PC-3 (cell line): ENCODE data around the gene GABBR1. TPM values are rescaled to one million over a fixed set of nuclear protein-coding genes. Genes with fewer than 3 reads are reported as not detected.

Source experiments
- ATAC-seq: fragments of 200-7000 bp; cut with Tn5 transposase; 2 replicates; pipeline ENCODE4 v1.9.1; 2020; ENCODE audit warnings: mild to moderate bottlenecking, moderate library complexity
- BruUV-seq: library from RNA; stranded (reverse); fragments of 400-500 nt; replicated peaks from 2 replicates; lab custom pipeline; 2021; lab: Mats Ljungman, UMichigan
- CTCF ChIA-PET: fragments of 300-600 bp; sonication (Branson Sonifier 250); formaldehyde crosslinking; loops from one replicate; lab custom pipeline; 2022; ENCODE audit warnings: antibody characterized with exemption; lab: Charles Lee
- POLR2A ChIA-PET: fragments of 300-600 bp; sonication (Branson Sonifier 250); formaldehyde crosslinking; loops from one replicate; lab custom pipeline; 2022; ENCODE audit warnings: antibody characterized with exemption; ENCODE audit not compliant: unreplicated experiment; lab: Charles Lee
- DNase-seq: peaks from one replicate; pipeline ENCODE4 v3.0.0-alpha.2; 2015
- H2AFZ ChIP-seq: fragments of 300-600 bp; sonication (generic); 2 replicates; pipeline ENCODE4 v1.6.0; 2016; ENCODE audit warnings: antibody characterized with exemption, low read length
- H3F3A ChIP-seq: fragments of 300-600 bp; sonication (generic); one replicate; pipeline ENCODE4 v1.6.0; 2017; ENCODE audit warnings: antibody characterized with exemption, low read length, control low read depth, mild to moderate bottlenecking; ENCODE audit not compliant: unreplicated experiment
- H3K27ac ChIP-seq: fragments of 300-600 bp; sonication (generic); 2 replicates; pipeline ENCODE4 v1.5.1; 2016; ENCODE audit warnings: mild to moderate bottlenecking, low read length
- H3K27me3 ChIP-seq: fragments of 300-600 bp; sonication (generic); 2 replicates; pipeline ENCODE4 v1.6.1; 2016; ENCODE audit warnings: low read length, mixed read lengths
- H3K36me3 ChIP-seq: fragments of 300-600 bp; sonication (generic); 2 replicates; pipeline ENCODE4 v1.6.1; 2016; ENCODE audit warnings: low read depth, mixed run types, low read length, mixed read lengths
- H3K4me1 ChIP-seq: fragments of 300-600 bp; sonication (generic); 2 replicates; pipeline ENCODE4 v1.5.1; 2016; ENCODE audit warnings: low read length; ENCODE audit not compliant: insufficient read depth
- H3K4me2 ChIP-seq: fragments of 300-600 bp; sonication (generic); 2 replicates; pipeline ENCODE4 v1.6.0; 2016; ENCODE audit warnings: low read length
- H3K4me3 ChIP-seq: fragments of 300-600 bp; sonication (generic); 2 replicates; pipeline ENCODE4 v1.5.1; 2016; ENCODE audit warnings: mild to moderate bottlenecking, low read length, mixed read lengths
- H3K79me2 ChIP-seq: fragments of 300-600 bp; sonication (generic); 2 replicates; pipeline ENCODE4 v1.6.1; 2017; ENCODE audit warnings: low read length, mixed read lengths
- H3K9ac ChIP-seq: fragments of 300-600 bp; sonication (generic); 2 replicates; pipeline ENCODE4 v1.6.0; 2016; ENCODE audit warnings: mild to moderate bottlenecking, low read length
- H3K9me2 ChIP-seq: fragments of 300-600 bp; sonication (generic); replicated peaks from 2 replicates; pipeline ENCODE4 v1.6.1; 2016; ENCODE audit warnings: mixed run types, low read length, mixed read lengths
- H3K9me3 ChIP-seq: fragments of 300-600 bp; sonication (generic); 2 replicates; pipeline ENCODE4 v1.6.1; 2016; ENCODE audit warnings: low read length, mixed read lengths
- H4K20me1 ChIP-seq: fragments of 300-600 bp; sonication (generic); 2 replicates; pipeline ENCODE4 v1.6.1; 2016; ENCODE audit warnings: low read length, mixed read lengths
- CTCF ChIP-seq: fragments of 300-600 bp; sonication (generic); conservative IDR thresholded peaks from 2 replicates; pipeline ENCODE4 v1.5.1; 2017; ENCODE audit warnings: antibody characterized with exemption, low read depth, mild to moderate bottlenecking, low read length
- EZH2 ChIP-seq: fragments of 300-600 bp; sonication (generic); IDR thresholded peaks from one replicate; pipeline ENCODE4 v1.6.1; 2017; ENCODE audit warnings: antibody characterized with exemption, mild to moderate bottlenecking, low read length; ENCODE audit not compliant: unreplicated experiment
- EZH2phosphoT487 ChIP-seq: fragments of 300-600 bp; sonication (generic); IDR thresholded peaks from 2 replicates; pipeline ENCODE4 v1.6.1; 2018; ENCODE audit warnings: mild to moderate bottlenecking, antibody characterized with exemption, low read length, borderline replicate concordance
- intact Hi-C: fragments of 100-400 bp; cut with micrococcal nuclease; formaldehyde crosslinking; loops from 2 replicates; pipeline ENCODE4 v1.9.0; 2023
- total RNA-seq: library from RNA; depleted of rRNA; stranded (reverse); fragments of >200 nt; gene quantifications from 2 replicates; pipeline ENCODE4 v1.2.3, GENCODE V29; 2014

The GABBR1 gene
- total RNA-seq, 1 experiment from 2014 or later: 5.5 TPM

DNA sequence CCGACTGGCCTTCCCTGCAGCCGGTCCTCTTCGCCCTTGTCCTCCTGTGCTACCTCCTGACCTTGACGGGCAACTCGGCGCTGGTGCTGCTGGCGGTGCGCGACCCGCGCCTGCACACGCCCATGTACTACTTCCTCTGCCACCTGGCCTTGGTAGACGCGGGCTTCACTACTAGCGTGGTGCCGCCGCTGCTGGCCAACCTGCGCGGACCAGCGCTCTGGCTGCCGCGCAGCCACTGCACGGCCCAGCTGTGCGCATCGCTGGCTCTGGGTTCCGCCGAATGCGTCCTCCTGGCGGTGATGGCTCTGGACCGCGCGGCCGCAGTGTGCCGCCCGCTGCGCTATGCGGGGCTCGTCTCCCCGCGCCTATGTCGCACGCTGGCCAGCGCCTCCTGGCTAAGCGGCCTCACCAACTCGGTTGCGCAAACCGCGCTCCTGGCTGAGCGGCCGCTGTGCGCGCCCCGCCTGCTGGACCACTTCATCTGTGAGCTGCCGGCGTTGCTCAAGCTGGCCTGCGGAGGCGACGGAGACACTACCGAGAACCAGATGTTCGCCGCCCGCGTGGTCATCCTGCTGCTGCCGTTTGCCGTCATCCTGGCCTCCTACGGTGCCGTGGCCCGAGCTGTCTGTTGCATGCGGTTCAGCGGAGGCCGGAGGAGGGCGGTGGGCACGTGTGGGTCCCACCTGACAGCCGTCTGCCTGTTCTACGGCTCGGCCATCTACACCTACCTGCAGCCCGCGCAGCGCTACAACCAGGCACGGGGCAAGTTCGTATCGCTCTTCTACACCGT, 79.5 kb downstream of the GABBR1 start:
- Histone ChIP-seq H3K27ac (no peak overlapping the region), H3K9me3 (no peaks in the 10 kb centered on the region), H3F3A (no peaks in the 10 kb centered on the region), H3K4me3 (no peak overlapping the region), H4K20me1 (no peaks in the 10 kb centered on the region), H3K27me3 (peaks cover 80% of the 10 kb centered on the region), H3K4me2 (no peak overlapping the region), H3K36me3 (no peaks in the 10 kb centered on the region), H3K9ac (no peak overlapping the region), H3K79me2 (no peaks in the 10 kb centered on the region), H2AFZ (peak overlapping the region; percentile 11; the same call in 1 of the 2 replicates), H3K4me1 (no peaks in the 10 kb centered on the region), H3K9me2 (no peaks in the 10 kb centered on the region)
- DNase-seq (no peak), ATAC-seq (peak; percentile 46)
- no TSS peak for BruUV-seq
- intact Hi-C loops: no loop called here
- TF ChIP-seq EZH2 (peak; percentile 53), EZH2phosphoT487 (no peak), CTCF (no peak)
- ChIA-PET CTCF (no interaction called here), POLR2A (no interaction called here)

- Histone ChIP-seq H3K4me2 (no peak overlapping the region), H3K36me3 (no peaks in the 10 kb centered on the region), H3K27me3 (peaks cover 80% of the 10 kb centered on the region), H3K9me3 (no peaks in the 10 kb centered on the region), H3F3A (no peaks in the 10 kb centered on the region), H3K27ac (no peak overlapping the region), H3K9me2 (no peaks in the 10 kb centered on the region), H3K4me3 (no peak overlapping the region), H3K4me1 (no peaks in the 10 kb centered on the region), H3K9ac (no peak overlapping the region), H4K20me1 (no peaks in the 10 kb centered on the region), H2AFZ (peak overlapping the region; percentile 11; the same call in 1 of the 2 replicates), H3K79me2 (no peaks in the 10 kb centered on the region)
- ChIA-PET CTCF (no interaction called here), POLR2A (no interaction called here)
- intact Hi-C loops: no loop called here
- DNase-seq (peak; percentile 75), ATAC-seq (peak; percentile 89)
- BruUV-seq: no TSS peak
- TF ChIP-seq EZH2 (no peak), CTCF (no peak), EZH2phosphoT487 (no peak)
Observed at GRCh38 chr6:29552512-29553051, 80.4 kb downstream of the GABBR1 start.

- ChIA-PET CTCF (no interaction called here), POLR2A (no interaction called here)
- Histone ChIP-seq H3F3A (no peaks in the 10 kb centered on the region), H3K4me2 (no peak overlapping the region), H3K79me2 (no peaks in the 10 kb centered on the region), H2AFZ (no peak overlapping the region), H3K4me1 (no peaks in the 10 kb centered on the region), H3K9me3 (no peaks in the 10 kb centered on the region), H3K9me2 (no peaks in the 10 kb centered on the region), H3K36me3 (no peaks in the 10 kb centered on the region), H3K27me3 (peaks cover 64% of the 10 kb centered on the region), H4K20me1 (no peaks in the 10 kb centered on the region), H3K27ac (no peak overlapping the region), H3K9ac (no peak overlapping the region), H3K4me3 (no peak overlapping the region)
- ATAC-seq: no peak
- DNase-seq: no peak
- BruUV-seq: no TSS peak
- intact Hi-C loops: no loop called here
- no peak for TF ChIP-seq EZH2phosphoT487
- no peak for TF ChIP-seq CTCF
- no peak for TF ChIP-seq EZH2
Observed at GRCh38 chr6:29547573-29547972, 85.4 kb downstream of the GABBR1 start.
